Measurements from ENCODE around the gene SOHLH2. TPM values are rescaled to one million over a fixed set of nuclear protein-coding genes. Genes with fewer than 3 reads are reported as not detected.

SOHLH2 gene
- total RNA-seq, 4 donors from 2014 or later: 0.19 to 0.47 (median 0.27) TPM; not detected in 1

GRCh38 chr13:36148446-36148845 is 65.9 kb downstream of the SOHLH2 start:
- no peak overlapping the region for H3K27ac ChIP-seq
- ATAC-seq: no peak

DNA sequence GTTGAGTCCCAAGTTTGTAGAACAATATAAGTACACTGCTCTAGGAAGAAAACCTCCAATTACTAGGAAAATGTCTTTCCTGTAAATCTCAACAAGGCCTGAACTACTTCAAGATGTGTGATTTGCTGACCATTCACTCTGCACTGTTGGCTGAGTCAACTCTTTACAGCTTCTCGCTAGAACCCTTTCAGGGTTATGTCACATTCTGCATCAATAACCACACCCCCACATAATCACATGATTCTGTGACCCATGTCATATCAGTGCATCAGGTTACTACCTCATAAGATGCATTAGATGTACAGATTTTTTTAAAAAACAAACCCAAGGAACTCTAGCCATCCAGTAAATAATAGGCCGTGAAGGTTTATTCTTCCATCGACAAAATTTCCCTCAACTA is 67.0 kb downstream of the SOHLH2 start:
- no peaks in the 10 kb centered on the region for H3K9me3 ChIP-seq
- no peak for ATAC-seq
- 94 to 100% methylated on average over 1 to 2 of the region's 3 CpGs for WGBS, 2 donors (ENCODE audit: low coverage in 1 of 2)
- no peak overlapping the region for H3K4me3 ChIP-seq
- no peaks in the 10 kb centered on the region for H3K36me3 ChIP-seq
- no peak overlapping the region for H3K27ac ChIP-seq
- H3K4me1 ChIP-seq: no peaks in the 10 kb centered on the region
- no peaks in the 10 kb centered on the region for H3K27me3 ChIP-seq
- TF ChIP-seq POLR2AphosphoS5 (IDR thresholded peaks at IDR 0.05) (no peak), POLR2A (IDR thresholded peaks at IDR 0.05) (no peak), EP300 (IDR thresholded peaks at IDR 0.05) (no peak), CTCF (IDR thresholded peaks at IDR 0.05) (no peak)

More at GRCh38 chr13:36148446-36148845, 65.9 kb downstream of the SOHLH2 start:
- TF ChIP-seq EP300 (IDR thresholded peaks at IDR 0.05) (no peak), CTCF (IDR thresholded peaks at IDR 0.05) (no peak), POLR2A (IDR thresholded peaks at IDR 0.05) (no peak), POLR2AphosphoS5 (IDR thresholded peaks at IDR 0.05) (no peak)
- Histone ChIP-seq H3K27me3 (no peaks in the 10 kb centered on the region), H3K4me1 (no peaks in the 10 kb centered on the region), H3K36me3 (no peaks in the 10 kb centered on the region), H3K4me3 (no peak overlapping the region), H3K9me3 (no peaks in the 10 kb centered on the region)
- 85 to 94% methylated on average over 1 of the region's 1 CpG for WGBS, 2 donors (ENCODE audit: low coverage in 1 of 2)

- 69 to 72% methylated on average over 4 of the region's 4 CpGs for WGBS, 2 donors (ENCODE audit: low coverage in 1 of 2)
- no peaks in the 10 kb centered on the region for H3K4me1 ChIP-seq
- H3K27ac ChIP-seq: no peak overlapping the region
- no peaks in the 10 kb centered on the region for H3K9me3 ChIP-seq
- H3K36me3 ChIP-seq: no peaks in the 10 kb centered on the region
- H3K27me3 ChIP-seq: no peaks in the 10 kb centered on the region
- TF ChIP-seq CTCF (IDR thresholded peaks at IDR 0.05) (no peak), POLR2AphosphoS5 (IDR thresholded peaks at IDR 0.05) (no peak), EP300 (IDR thresholded peaks at IDR 0.05) (no peak), POLR2A (IDR thresholded peaks at IDR 0.05) (no peak)
- ATAC-seq: no peak
- no peak overlapping the region for H3K4me3 ChIP-seq
These were observed 67.7 kb downstream of the SOHLH2 start for GRCh38 chr13:36146511-36147269.

DNA sequence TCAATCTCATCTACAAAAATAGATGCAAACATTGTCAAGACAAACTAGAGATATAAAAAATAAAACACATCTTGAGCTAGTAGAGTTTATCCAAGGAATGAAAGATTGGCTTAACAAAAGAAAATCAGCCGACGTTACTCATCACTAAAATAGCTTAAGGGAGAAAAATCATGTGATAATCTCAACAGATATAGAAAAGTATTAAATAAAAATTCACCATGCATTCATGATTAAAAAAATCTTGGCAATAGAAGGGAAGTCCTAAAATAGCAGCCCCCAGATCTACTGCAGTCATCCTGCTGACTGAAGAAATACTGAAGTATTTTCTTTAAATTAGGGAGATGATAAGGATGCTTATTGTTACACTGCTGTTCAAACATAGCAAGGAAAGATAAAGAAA is 70.6 kb downstream of the SOHLH2 start:
- no peaks in the 10 kb centered on the region for H3K27me3 ChIP-seq
- peaks cover 0 to 8% (median 0%) of the 10 kb centered on the region in 3 donors for H3K9me3 ChIP-seq
- 9 to 29% methylated on average over 2 of the region's 2 CpGs for WGBS, 2 donors (ENCODE audit: low coverage in 1 of 2)
- no peak overlapping the region for H3K27ac ChIP-seq
- TF ChIP-seq CTCF (IDR thresholded peaks at IDR 0.05) (no peak), POLR2AphosphoS5 (IDR thresholded peaks at IDR 0.05) (no peak), EP300 (IDR thresholded peaks at IDR 0.05) (no peak), POLR2A (IDR thresholded peaks at IDR 0.05) (no peak)
- no peak for ATAC-seq
- no peak overlapping the region for H3K4me3 ChIP-seq
- no peaks in the 10 kb centered on the region for H3K4me1 ChIP-seq
- H3K36me3 ChIP-seq: no peaks in the 10 kb centered on the region

DNA sequence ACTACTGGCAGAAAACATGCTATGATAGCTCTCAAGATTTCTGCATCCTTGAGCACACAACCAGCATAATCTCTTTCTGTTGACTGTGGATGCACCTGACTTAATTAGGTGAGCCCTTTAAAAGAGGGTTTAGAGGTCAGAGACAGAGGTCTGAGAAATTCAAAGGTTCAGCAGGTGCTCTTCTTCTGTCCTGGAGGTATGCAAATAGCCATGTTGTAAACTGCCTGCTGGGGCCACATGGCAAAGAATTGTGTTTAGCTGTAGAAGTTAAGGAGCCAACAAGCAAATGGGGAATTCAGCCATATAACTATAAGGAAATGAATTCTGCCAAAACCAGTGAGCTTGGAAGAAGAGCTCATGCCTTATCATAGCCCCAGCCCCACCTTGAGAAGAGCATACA is 71.6 kb downstream of the SOHLH2 start:
- Histone ChIP-seq H3K4me3 (no peak overlapping the region), H3K4me1 (no peaks in the 10 kb centered on the region), H3K27ac (no peak overlapping the region), H3K9me3 (peaks cover 0 to 8% (median 0%) of the 10 kb centered on the region in 3 donors), H3K27me3 (no peaks in the 10 kb centered on the region), H3K36me3 (no peaks in the 10 kb centered on the region)
- ATAC-seq: no peak
- no peak for TF ChIP-seq EP300 (IDR thresholded peaks at IDR 0.05)

Measured in gastroesophageal sphincter (tissue), 4 donors.